ENCODE results near the gene NATD1. TPM values are rescaled to one million over a fixed set of nuclear protein-coding genes. Genes with fewer than 3 reads are reported as not detected.

The NATD1 gene
- total RNA-seq, 1 experiment from 2014 or later, result 7.3 TPM

- no CpG with 5 or more reads among the region's 10 CpGs for WGBS (ENCODE audit: extremely low coverage, insufficient read length, low lambda C conversion rate)
- Mint-ChIP-seq H3K4me3 (no peak overlapping the region), H3K27me3 (ENCODE audit: low read depth) (peaks cover 4% of the 10 kb centered on the region), H3K27ac (peak overlapping the region in 1 of 3 experiments; percentile 67; a peak in 3 of 7 replicates), H3K4me1 (no peaks in the 10 kb centered on the region), H3K9me3 (peaks cover 73 to 92% of the 10 kb centered on the region in 2 experiments), H3K36me3 (ENCODE audit: insufficient read depth in 1 of 3, low read depth in 3 of 3) (peaks cover 15 to 47% (median 16%) of the 10 kb centered on the region in 3 experiments)
- no peak overlapping the region for H2BK5ac ChIP-seq (ENCODE audit: insufficient read length, low read length)
- H3K79me1 ChIP-seq (ENCODE audit: insufficient read depth, low read depth, low read length, poor library complexity, severe bottlenecking), result no peaks in the 10 kb centered on the region
- no peak overlapping the region for H2AK5ac ChIP-seq (ENCODE audit: insufficient read length, low read length)
- no peak overlapping the region for H4K8ac ChIP-seq (replicated peaks; ENCODE audit: insufficient read length, low read depth, low read length)
- H3K4ac ChIP-seq (ENCODE audit: low read depth, low read length), result no peak overlapping the region
- peaks cover 42% of the 10 kb centered on the region for H3K9me3 ChIP-seq (ENCODE audit: control insufficient read depth, low read depth, low read length)
- H3K23ac ChIP-seq (ENCODE audit: insufficient read length, low read depth, low read length), result no peak overlapping the region
- no peak for DNase-seq
- H3K27me3 ChIP-seq (ENCODE audit: insufficient read depth, low read length), result no peaks in the 10 kb centered on the region
- H3K79me2 ChIP-seq (ENCODE audit: insufficient read depth, low read length), result 0 out of 2 replicates have a peak, but pooled peaks cover 2% of the 10 kb centered on the region
- no peak overlapping the region for H2AFZ ChIP-seq (ENCODE audit: low read length)
- H2BK120ac ChIP-seq (ENCODE audit: low read depth, low read length, poor library complexity, severe bottlenecking), result no peak overlapping the region
- H4K5ac ChIP-seq (ENCODE audit: insufficient read length, low read depth, low read length), result no peak overlapping the region
- H3K14ac ChIP-seq (ENCODE audit: insufficient read depth, low read length), result no peak overlapping the region; the same call in 1 of the 2 replicates
- no peak overlapping the region for H3T11ph ChIP-seq (ENCODE audit: low read length)
- no peaks in the 10 kb centered on the region for H3K23me2 ChIP-seq (ENCODE audit: insufficient read length, low read depth, low read length, poor library complexity, severe bottlenecking)
- no peak; the same call in 2 of the 3 replicates for TF ChIP-seq CTCF (conservative IDR thresholded peaks at IDR 0.05)
- no peak overlapping the region for H3K56ac ChIP-seq (ENCODE audit: insufficient read length, low read depth, low read length)
- no peak overlapping the region for H2BK20ac ChIP-seq (ENCODE audit: low read depth, low read length, poor library complexity, severe bottlenecking)
- no peak overlapping the region for H3K9ac ChIP-seq (ENCODE audit: extremely low read depth, insufficient read length, low read length)
- no peak overlapping the region for H3K18ac ChIP-seq (ENCODE audit: insufficient read length, low read depth, low read length)
- H3K4me2 ChIP-seq (ENCODE audit: insufficient read depth, insufficient read length, low read length), result no peak overlapping the region
- H2BK15ac ChIP-seq (ENCODE audit: low read depth, low read length), result no peak overlapping the region
- H2BK12ac ChIP-seq (ENCODE audit: insufficient read length, low read depth, low read length), result no peak overlapping the region
- H4K20me1 ChIP-seq (ENCODE audit: control insufficient read depth, insufficient read depth, insufficient read length), result peaks cover 2% of the 10 kb centered on the region
- no peak overlapping the region for H4K91ac ChIP-seq (ENCODE audit: insufficient read length, low read depth, low read length)
- no peak overlapping the region for H3K27ac ChIP-seq (ENCODE audit: insufficient read length, low read depth, low read length)
- no peaks in the 10 kb centered on the region for H3K4me1 ChIP-seq (ENCODE audit: insufficient read depth, low read length)
These were observed 44.4 kb upstream of the NATD1 start for GRCh38 chr17:21297597-21297996.
